SW 1271 (cell line): ENCODE results near the gene TRDN.
"Not testable (repeated sequence)": the region's sequence is repeated elsewhere in the genome, so short reads cannot be mapped to it uniquely, and the experiment has no call there.

Source experiments
- DNase-seq, 2 experiments: peaks; one replicate each; lab custom pipeline; 2025; lab: John Stamatoyannopoulos, UW

The TRDN gene

DNA sequence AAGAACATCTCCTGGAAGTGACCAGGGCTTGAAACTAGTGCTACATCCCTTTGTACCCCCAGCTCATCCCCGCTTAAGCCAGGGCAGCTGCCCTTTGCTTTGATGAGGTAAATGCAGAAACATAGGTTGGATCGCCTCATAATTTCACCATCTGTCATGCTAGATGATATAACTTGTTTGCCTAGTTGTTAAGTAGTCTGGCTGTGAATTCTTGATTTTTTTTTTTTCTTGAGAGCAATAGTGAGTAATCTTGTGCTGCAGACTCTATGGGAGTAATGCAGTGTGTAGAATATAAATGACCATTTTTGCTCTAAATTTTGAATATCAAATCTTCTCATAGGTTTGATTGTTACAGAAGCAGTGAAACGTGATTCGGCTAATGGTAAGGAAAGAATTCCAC, 4.1 kb downstream of the TRDN start:
- DNase-seq: no peak

- no peak for DNase-seq
These were observed 7.3 kb downstream of the TRDN start for GRCh38 chr6:123629258-123629941.

DNA sequence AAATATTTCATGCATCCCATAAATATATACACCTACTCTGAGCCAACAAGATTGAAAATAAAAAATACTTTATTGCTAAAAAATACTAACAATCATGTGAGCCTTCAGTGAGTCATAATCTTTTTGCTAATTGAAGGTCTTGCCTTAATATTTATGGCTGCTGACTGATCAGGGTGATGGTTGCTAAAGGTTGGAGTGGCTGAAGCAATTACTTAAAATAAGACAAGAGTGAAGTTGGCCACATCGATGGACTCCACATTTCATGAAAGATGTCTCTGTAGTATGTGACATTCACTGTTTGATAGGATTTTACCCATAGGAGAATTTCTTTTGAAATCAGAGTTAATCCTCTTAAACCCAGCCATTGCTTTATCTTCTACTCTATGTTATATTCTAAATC, 11.1 kb downstream of the TRDN start:
- DNase-seq: no peak

DNA sequence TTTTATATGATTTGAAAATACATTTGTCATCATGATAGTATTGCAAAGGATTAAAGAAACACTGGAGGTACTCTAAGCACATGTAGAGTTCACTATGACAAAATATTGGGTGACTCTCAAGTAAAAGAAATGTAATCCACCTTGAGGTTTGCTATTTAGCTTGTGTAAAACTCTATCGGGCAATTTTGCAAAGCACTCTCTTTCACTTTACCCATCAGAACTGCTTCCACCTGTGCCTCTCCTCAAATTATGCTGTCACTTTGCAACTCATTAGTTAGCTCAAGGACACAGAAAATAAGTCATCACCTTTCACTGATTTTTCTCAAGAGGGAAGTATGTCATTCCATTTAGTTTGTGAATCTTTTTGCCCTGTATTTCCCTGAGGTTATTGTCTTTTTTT, 14.0 kb downstream of the TRDN start:
- DNase-seq: no peak

DNA sequence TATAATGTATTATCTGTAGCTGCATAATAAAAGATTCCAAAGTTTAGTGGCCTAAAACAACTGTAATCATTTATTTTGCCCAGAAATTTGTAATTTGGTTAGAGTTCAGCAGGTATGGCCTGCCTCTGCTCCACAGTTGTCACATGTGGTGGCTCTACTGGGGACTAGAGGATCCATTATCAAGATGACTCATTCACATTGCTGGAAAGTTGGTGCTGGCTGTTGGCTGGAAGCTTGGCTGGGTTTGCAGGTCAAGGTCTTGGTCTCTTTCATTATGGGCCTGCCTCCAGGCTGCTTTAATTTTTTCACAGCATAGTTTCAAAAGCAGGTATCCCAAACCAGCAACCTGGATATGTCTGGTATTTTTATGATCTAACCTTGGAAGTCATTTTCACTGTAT, 17.6 kb downstream of the TRDN start:
- no peak for DNase-seq

GRCh38 chr6:123616942-123617341, 19.8 kb downstream of the TRDN start:
- no peak for DNase-seq

DNA sequence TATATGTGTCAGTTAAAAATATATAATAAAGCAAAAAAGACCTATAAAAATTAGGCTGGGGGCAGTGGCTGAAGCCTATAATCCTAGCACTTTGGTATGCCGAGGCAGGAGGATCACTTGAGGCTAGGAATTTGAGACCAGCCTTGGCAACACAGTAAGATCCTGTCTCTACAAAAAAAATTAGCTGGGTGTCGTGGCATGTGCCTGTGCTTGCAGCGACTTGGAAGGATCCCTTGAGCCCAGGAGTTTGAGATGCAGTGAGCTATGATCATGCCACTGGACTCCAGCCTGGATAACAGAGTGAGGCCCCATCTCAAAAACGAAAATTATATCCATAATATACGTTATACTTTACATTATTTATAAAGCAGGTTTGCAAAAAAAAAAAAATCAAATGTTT, 20.7 kb downstream of the TRDN start:
- DNase-seq: no peak

DNA sequence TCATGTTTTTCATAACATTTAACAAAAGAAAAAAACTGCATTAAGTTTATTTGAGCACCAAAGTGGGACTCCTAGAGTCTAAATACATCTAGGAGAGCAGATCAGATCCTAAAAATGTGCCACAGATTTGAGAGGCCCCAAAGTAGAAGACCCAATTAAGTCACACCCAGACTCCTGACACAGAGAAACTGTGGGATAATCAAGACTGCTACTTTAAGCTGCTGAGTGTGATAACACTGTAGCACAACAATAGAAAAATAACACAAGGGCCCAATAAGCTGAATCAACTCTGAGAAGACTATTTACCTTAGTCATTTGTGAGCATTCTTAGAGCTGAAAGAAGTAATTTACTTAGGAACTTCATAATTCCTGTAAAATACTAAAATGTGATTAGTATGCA, 26.0 kb downstream of the TRDN start:
- DNase-seq: no peak

DNA sequence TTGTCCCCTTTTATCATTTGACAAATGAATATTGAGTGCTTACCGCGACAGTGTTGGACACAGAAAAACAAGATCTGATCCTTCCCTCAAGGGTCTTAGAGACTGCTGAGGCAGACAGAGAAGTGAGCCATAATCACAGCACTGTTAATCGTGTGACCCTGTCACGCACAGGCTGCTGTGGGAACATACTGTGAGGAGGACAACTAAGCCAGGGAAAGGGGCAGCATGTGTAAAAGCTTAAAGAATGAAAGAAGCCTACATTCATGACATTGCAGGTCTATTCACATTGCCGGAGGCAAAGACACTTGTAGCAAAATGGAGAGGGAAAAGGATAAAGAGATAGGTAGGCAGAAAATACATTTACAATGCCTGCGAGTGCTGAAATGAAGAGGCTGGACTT, 32.7 kb downstream of the TRDN start:
- no peak for DNase-seq

GRCh38 chr6:123598011-123598410, 38.7 kb downstream of the TRDN start:
- DNase-seq: no peak

GRCh38 chr6:123594776-123595175, 42.0 kb downstream of the TRDN start:
- no peak for DNase-seq

GRCh38 chr6:123592426-123592825, 44.3 kb downstream of the TRDN start:
- DNase-seq: no peak

- DNase-seq: no peak
These were observed 46.8 kb downstream of the TRDN start for GRCh38 chr6:123589973-123590372.

DNA sequence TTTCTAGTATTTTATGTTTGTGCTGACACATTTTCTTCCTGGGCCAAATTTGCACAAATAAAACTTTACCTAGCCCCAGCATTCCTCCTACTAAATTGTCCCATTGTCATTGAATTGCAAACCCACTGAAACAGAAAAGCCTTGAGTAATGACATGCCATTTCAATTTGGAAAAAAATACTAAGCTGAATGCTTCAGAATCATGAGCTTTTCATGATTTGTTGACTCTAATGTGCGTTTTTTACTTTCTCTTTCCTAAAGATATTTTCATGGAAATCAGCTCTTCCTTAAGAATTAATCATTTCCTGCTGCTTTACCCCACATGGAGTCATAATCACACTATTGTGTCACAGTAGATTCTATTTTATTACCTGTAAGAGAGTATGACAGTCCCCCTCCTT, 47.4 kb downstream of the TRDN start:
- DNase-seq: no peak

- DNase-seq: no peak
These were observed 48.2 kb downstream of the TRDN start for GRCh38 chr6:123588546-123588895.

DNA sequence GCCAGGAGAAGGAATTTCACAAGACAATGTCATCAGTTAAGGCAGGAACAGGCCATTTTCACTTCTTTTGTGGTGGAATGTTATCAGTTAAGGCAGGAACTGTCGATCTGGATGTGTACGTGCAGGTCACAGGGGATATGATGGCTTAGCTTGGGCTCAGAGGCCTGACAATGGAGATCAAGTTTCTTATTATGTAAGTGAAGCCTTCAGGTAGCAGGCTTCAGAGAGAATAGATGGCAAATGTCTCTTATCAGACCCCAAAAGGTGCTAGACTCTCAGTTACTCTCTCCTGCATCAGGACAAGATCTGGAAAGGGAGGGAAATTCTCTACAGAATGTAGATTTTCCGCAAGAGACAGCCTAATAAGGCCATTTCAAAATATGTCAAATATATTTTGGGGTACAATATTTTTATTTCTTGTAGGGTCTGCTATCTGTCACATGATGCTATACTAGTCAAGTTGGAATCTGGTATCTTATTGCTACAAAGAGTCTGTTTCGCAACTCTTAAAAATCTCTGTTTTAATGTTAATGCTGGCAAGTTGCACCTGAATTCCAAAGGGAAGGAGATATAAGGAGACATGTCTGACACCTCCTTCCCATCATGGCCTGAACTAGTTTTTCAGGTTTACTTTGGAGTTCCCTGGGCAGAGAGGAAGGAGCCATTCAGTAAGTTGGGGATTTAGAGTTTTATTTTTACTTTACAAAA, 48.8 kb downstream of the TRDN start:
- no peak for DNase-seq

DNA sequence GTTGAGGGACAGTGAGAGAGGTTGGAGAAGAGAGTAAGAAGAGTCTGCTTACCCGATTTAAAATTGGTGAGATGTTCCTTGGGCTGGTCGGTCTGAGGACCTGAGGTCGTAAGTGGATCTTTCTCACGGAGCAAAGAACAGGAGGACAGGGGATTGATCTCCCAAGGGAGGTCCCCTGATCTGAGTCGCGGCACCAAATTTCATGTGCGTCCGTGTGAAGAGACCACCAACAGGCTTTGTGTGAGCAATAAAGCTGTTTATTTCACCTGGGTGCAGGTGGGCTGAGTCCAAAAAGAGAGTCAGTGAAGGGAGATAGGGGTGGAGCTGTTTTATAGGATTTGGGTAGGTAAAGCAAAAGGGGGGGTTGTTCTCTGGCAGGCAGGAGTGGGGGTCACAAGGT, 49.3 kb downstream of the TRDN start:
- DNase-seq: not testable (repeated sequence)

DNA sequence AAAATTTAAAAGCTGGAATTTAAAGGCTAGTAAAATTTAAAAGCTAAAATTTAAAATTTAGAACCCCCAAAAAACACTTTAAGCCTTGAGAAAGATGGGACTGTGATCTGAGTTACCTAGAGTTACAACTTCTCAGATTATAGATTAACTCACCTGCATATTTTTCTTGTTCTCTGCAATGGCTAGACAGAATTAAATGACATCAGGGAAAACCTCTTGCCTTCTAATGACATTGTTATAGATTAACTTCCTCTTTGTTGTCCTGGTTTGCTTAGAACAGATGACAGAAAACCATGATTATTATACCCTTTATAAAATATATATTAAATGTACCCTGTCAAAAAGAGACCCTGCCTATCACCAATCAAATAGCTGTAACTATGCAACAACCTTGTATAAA, 56.4 kb downstream of the TRDN start:
- DNase-seq: no peak

DNA sequence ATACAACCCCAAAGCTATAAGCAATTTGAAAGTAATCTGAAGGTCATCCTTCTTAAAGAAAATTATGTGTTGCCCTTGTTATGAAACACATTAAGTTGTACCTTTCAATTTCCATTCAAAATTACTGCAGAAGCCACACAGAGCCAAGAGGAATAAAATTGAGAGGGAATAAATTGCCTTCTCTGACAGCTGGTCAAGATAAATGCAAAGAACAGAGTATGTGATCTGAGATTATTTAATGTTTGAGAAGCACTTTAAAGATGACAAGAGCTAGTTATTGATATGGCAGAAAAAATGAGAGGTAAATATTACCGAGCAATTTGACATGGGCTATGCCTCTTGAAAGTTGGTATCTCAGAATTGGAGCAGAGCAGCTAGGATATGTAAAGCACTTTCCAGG, 61.6 kb downstream of the TRDN start:
- no peak for DNase-seq

- no peak for DNase-seq
These were observed 65.7 kb downstream of the TRDN start for GRCh38 chr6:123570813-123571684.

GRCh38 chr6:123569575-123569974, 67.2 kb downstream of the TRDN start:
- no peak for DNase-seq

- DNase-seq: no peak
These were observed 71.2 kb downstream of the TRDN start for GRCh38 chr6:123565529-123565928.

DNA sequence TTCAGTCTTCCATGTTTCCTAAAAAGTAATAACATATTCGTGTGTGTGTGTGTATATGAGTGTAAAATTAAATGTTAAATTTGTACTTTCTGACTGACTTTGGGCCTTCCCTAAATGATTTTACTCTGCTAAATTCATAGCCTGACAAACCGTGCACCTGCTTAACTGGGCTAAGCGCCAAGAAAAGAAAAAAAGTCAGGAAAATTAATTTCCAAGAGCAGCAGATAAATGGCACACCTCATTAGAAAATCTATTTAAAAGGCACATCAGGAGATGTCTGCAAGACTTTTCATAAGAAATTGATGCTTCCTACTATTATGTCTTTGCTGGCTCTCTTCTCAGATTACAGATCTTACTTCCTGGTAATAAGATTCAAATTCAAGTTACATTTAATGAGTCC, 72.4 kb downstream of the TRDN start:
- no peak for DNase-seq
